ENCODE results near the gene CDC25B. TPM values are rescaled to one million over a fixed set of nuclear protein-coding genes. Genes with fewer than 3 reads are reported as not detected.
A peak's percentile ranks its signal among the peaks of the same experiment; 100 is the strongest.
"Not testable (repeated sequence)": the region's sequence is repeated elsewhere in the genome, so short reads cannot be mapped to it uniquely, and the experiment has no call there.

The CDC25B gene
- total RNA-seq, 1 donor from 2014 or later = 26.5 TPM

GRCh38 chr20:3821996-3822395 is 25.9 kb downstream of the CDC25B start:
- H3K9me3 ChIP-seq = no peaks in the 10 kb centered on the region
- DNase-seq (ENCODE audit: extremely low spot score in 2 of 2) = peak in 1 of 2 donors; percentile 84
- intact Hi-C loops (cut with DNase I) = no loop called here
- no peak overlapping the region for H3K4me3 ChIP-seq
- peaks cover 0 to 21% of the 10 kb centered on the region in 2 donors for H3K36me3 ChIP-seq
- peaks cover 33% of the 10 kb centered on the region for H3K4me1 ChIP-seq
- TF ChIP-seq POLR2AphosphoS5 (IDR thresholded peaks at IDR 0.05; ENCODE audit: insufficient read depth in 1 of 2, low read depth in 1 of 2) (no peak), CTCF (IDR thresholded peaks at IDR 0.05) (no peak), POLR2A (IDR thresholded peaks at IDR 0.05) (no peak)
- H3K27me3 ChIP-seq = no peaks in the 10 kb centered on the region
- H3K27ac ChIP-seq = no peak overlapping the region

GRCh38 chr20:3823881-3824280 is 27.8 kb downstream of the CDC25B start:
- Histone ChIP-seq H3K36me3 (peaks cover 0 to 21% of the 10 kb centered on the region in 2 donors), H3K27me3 (no peaks in the 10 kb centered on the region), H3K27ac (no peak overlapping the region), H3K9me3 (no peaks in the 10 kb centered on the region), H3K4me3 (no peak overlapping the region), H3K4me1 (peaks cover 24% of the 10 kb centered on the region)
- no peak for TF ChIP-seq CTCF (IDR thresholded peaks at IDR 0.05)
- TF ChIP-seq POLR2AphosphoS5 (IDR thresholded peaks at IDR 0.05; ENCODE audit: insufficient read depth in 1 of 2, low read depth in 1 of 2) = no peak
- TF ChIP-seq POLR2A (IDR thresholded peaks at IDR 0.05) = no peak
- intact Hi-C loops (cut with DNase I) = no loop called here
- DNase-seq (ENCODE audit: extremely low spot score in 2 of 2) = peak in 1 of 2 donors; percentile 85

- no peaks in the 10 kb centered on the region for H3K27me3 ChIP-seq
- intact Hi-C loops (cut with DNase I) = no loop called here
- TF ChIP-seq POLR2AphosphoS5 (IDR thresholded peaks at IDR 0.05; ENCODE audit: insufficient read depth in 1 of 2, low read depth in 1 of 2) (no peak), CTCF (IDR thresholded peaks at IDR 0.05) (no peak), POLR2A (IDR thresholded peaks at IDR 0.05) (no peak)
- H3K9me3 ChIP-seq = no peaks in the 10 kb centered on the region
- no peak overlapping the region for H3K27ac ChIP-seq
- H3K36me3 ChIP-seq = peaks cover 0 to 21% of the 10 kb centered on the region in 2 donors
- no peak overlapping the region for H3K4me3 ChIP-seq
- peaks cover 13% of the 10 kb centered on the region for H3K4me1 ChIP-seq
- DNase-seq (ENCODE audit: extremely low spot score in 2 of 2) = no peak
Measured at GRCh38 chr20:3825526-3825925, 29.4 kb downstream of the CDC25B start.

GRCh38 chr20:3826420-3826819 is 30.3 kb downstream of the CDC25B start:
- intact Hi-C loops (cut with DNase I) = no loop called here
- Histone ChIP-seq H3K27ac (no peak overlapping the region), H3K4me3 (no peak overlapping the region), H3K36me3 (peaks cover 0 to 21% of the 10 kb centered on the region in 2 donors), H3K9me3 (no peaks in the 10 kb centered on the region), H3K27me3 (no peaks in the 10 kb centered on the region), H3K4me1 (peaks cover 6% of the 10 kb centered on the region)
- no peak for DNase-seq (ENCODE audit: extremely low spot score in 2 of 2)
- TF ChIP-seq POLR2A (IDR thresholded peaks at IDR 0.05) (no peak), CTCF (IDR thresholded peaks at IDR 0.05) (no peak), POLR2AphosphoS5 (IDR thresholded peaks at IDR 0.05; ENCODE audit: insufficient read depth in 1 of 2, low read depth in 1 of 2) (no peak)

- no peak overlapping the region for H3K4me3 ChIP-seq
- peaks cover 0 to 8% of the 10 kb centered on the region in 2 donors for H3K36me3 ChIP-seq
- DNase-seq (ENCODE audit: extremely low spot score in 2 of 2) = no peak
- intact Hi-C loops (cut with DNase I) = no loop called here
- H3K4me1 ChIP-seq = no peaks in the 10 kb centered on the region
- H3K9me3 ChIP-seq = no peaks in the 10 kb centered on the region
- no peaks in the 10 kb centered on the region for H3K27me3 ChIP-seq
- TF ChIP-seq POLR2A (IDR thresholded peaks at IDR 0.05) (no peak), CTCF (IDR thresholded peaks at IDR 0.05) (no peak), POLR2AphosphoS5 (IDR thresholded peaks at IDR 0.05; ENCODE audit: insufficient read depth in 1 of 2, low read depth in 1 of 2) (no peak)
- H3K27ac ChIP-seq = no peak overlapping the region
Measured at GRCh38 chr20:3828798-3829197, 32.7 kb downstream of the CDC25B start.

GRCh38 chr20:3829891-3830290 is 33.8 kb downstream of the CDC25B start:
- H3K4me3 ChIP-seq; intact Hi-C loops (cut with DNase I); H3K27ac ChIP-seq; H3K4me1 ChIP-seq; H3K36me3 ChIP-seq; DNase-seq (ENCODE audit: extremely low spot score in 2 of 2); H3K27me3 ChIP-seq; H3K9me3 ChIP-seq: not testable (repeated sequence)

Measured in vagina (tissue), 2 donors.